ENCODE data around the gene POLE.

DNA sequence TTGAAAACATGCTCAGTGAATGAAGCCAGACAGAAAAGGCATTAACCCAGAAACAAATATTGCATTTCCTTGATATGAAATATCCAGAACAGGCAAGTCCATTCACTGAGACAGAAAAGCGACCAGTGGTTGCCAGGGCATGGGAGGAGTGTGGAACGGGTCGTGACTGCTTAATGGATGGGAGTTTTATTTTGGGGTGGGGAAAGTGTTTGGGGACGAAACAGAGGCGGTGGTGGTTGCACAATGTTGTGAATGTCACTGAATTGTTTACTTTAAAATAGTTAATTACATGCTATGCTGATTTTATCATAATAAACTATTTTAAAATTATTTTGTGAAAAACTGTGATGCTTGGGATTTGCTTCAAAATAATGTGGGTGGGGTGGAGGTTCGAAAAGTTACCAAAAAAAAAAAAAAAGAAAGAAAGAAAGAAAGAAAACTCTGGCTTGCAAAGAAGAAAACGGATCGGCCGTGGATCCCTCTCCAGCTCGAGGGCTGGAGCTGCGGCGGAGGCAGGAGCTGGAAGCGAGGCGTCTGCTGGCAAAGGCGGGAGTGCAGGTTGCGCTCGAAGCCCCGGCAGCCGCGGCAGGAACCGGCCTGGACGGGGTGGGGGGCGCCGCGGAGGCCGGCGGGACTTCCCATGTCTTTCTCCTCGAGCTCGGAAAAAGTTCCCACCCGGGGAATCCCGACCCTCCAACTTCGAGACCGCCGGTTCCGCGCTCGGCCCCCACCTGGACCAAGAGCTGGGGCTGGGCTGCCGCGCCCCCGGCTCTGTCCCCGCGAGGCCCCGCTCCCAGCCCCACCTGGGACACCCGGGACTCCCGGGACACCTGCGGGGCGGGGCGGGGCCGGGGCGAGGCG, 69.1 kb downstream of the POLE start:
- TF ChIP-seq POLR2A (IDR thresholded peaks at IDR 0.05), result no peak
- TF ChIP-seq, protein P1, sequence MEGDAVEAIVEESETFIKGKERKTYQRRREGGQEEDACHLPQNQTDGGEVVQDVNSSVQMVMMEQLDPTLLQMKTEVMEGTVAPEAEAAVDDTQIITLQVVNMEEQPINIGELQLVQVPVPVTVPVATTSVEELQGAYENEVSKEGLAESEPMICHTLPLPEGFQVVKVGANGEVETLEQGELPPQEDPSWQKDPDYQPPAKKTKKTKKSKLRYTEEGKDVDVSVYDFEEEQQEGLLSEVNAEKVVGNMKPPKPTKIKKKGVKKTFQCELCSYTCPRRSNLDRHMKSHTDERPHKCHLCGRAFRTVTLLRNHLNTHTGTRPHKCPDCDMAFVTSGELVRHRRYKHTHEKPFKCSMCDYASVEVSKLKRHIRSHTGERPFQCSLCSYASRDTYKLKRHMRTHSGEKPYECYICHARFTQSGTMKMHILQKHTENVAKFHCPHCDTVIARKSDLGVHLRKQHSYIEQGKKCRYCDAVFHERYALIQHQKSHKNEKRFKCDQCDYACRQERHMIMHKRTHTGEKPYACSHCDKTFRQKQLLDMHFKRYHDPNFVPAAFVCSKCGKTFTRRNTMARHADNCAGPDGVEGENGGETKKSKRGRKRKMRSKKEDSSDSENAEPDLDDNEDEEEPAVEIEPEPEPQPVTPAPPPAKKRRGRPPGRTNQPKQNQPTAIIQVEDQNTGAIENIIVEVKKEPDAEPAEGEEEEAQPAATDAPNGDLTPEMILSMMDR (IDR thresholded peaks at IDR 0.05), result no peak

All from Peyer's patch (tissue), 4 donors.